GM18861 (cell line): ENCODE data around the gene FILIP1.

Source experiments
- ATAC-seq: cut with Tn5 transposase; IDR thresholded peaks from one replicate; pipeline ENCODE4 v1.9.1; 2021; ENCODE audit not compliant: unreplicated experiment

The FILIP1 gene, protein sequence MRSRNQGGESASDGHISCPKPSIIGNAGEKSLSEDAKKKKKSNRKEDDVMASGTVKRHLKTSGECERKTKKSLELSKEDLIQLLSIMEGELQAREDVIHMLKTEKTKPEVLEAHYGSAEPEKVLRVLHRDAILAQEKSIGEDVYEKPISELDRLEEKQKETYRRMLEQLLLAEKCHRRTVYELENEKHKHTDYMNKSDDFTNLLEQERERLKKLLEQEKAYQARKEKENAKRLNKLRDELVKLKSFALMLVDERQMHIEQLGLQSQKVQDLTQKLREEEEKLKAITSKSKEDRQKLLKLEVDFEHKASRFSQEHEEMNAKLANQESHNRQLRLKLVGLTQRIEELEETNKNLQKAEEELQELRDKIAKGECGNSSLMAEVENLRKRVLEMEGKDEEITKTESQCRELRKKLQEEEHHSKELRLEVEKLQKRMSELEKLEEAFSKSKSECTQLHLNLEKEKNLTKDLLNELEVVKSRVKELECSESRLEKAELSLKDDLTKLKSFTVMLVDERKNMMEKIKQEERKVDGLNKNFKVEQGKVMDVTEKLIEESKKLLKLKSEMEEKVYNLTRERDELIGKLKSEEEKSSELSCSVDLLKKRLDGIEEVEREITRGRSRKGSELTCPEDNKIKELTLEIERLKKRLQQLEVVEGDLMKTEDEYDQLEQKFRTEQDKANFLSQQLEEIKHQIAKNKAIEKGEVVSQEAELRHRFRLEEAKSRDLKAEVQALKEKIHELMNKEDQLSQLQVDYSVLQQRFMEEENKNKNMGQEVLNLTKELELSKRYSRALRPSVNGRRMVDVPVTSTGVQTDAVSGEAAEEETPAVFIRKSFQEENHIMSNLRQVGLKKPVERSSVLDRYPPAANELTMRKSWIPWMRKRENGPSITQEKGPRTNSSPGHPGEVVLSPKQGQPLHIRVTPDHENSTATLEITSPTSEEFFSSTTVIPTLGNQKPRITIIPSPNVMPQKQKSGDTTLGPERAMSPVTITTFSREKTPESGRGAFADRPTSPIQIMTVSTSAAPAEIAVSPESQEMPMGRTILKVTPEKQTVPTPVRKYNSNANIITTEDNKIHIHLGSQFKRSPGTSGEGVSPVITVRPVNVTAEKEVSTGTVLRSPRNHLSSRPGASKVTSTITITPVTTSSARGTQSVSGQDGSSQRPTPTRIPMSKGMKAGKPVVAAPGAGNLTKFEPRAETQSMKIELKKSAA (N-terminal part only)

DNA sequence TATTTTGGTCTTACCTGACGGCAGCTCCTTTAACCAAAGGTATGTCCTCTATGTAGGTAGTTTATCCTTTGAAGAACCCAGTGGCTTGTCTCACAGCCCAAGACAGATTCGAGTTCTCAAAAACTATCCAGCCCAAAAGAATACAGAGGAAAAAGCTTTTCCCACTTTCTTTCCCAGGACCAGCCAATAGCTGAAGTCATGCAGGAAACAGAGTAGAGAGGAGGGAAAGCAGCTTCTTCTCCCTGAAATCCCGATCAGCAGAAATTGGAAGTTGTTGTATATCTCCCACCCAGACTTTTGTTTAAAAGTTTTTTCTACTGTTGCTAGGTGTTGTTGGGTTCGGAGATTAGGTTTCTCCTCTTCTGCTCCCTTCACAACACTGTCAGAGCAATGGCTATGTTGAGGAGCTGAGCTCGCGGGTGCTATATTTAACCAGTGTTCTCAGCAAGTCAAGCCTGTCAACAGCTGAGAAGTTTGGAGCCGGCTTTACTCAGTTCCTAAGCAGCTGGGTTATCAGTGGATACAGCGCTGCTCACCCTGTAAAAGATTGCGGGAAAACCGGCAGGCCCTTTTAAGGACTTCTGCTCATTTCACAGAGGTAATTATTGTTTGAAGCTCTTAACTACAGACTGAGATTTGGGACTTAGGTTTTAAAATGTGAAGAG, at the start of gene FILIP1:
Gene FILIP1, minus strand, starts transcription at position 401 of the 665 bp plus-strand sequence. CDS start 78,828 bp downstream, outside the sequence.
- ATAC-seq: no peak

DNA sequence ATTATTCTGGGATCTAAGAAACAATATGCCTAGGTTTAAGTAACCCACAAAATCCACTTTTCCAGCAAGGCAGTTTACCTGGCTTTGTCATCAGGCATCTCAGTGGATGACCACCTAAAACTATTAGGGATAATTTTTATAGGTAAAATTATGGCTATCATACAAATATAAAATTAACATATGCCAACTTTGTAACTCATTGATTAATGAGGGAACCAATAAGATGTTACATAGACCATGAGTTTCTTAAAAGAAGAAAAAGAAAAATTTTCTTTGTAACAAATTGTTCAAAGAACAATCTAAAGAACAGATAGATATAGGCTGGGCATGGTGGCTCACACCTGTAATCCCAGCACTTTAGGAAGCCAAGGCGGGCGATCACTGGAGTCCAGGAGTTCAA, 49.7 kb upstream of the FILIP1 start:
- no peak for ATAC-seq

DNA sequence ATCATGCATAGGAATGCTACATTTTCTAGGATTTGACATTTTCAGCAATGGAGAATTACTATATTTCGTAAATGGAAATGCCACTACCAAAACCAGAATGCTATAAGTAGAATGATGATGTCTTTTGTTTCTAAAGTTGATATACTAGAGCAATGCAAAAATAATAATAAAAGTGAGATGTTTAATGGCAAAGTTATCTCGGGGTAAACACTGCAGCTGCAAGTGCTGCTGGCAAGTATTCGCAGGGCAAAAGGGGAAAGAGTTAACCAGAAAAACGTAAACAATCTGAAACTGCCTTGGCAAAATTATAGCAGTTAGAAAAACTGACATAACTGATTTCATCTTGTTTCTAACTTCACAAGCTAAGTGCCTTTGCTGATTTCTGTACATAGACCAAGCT, 45.5 kb upstream of the FILIP1 start:
- ATAC-seq: no peak

DNA sequence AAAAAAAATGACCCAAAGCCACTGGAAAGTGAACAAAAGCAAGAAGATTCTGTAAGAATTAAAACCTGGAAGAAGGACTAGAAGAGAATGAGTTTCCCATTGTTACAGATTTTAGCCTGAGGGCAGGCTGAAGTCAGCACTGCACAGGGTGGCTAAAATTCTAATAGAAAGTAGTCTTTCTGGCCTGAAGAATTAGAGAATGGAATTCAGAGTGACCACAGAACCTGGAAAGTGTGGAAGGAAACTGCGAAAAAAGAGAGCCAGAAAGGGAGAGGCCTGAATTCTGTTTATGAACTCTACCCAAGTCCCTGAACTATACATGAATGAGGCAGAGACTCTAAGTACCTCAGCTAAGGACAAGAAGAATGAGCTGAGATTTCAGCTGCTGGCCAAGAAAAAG, 38.9 kb upstream of the FILIP1 start:
- ATAC-seq: no peak

DNA sequence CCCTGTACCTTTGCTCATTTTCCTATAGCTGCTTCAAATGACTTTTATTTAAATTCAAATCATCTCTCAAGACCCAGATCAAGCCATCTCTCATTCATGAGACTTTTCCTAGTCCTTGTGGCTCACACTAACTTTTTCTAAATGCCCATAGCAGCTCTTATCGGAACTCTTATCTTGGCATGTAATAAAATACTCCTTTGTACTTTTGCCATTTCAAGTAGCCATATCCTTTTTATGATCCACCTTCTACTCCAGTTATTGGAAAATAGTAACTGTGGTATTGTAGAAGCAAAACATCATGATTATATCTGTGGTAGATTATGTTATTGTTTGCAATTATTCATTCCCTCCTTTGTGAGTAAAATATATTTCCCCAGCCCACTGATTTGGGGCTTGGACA, 37.6 kb upstream of the FILIP1 start:
- ATAC-seq: no peak

DNA sequence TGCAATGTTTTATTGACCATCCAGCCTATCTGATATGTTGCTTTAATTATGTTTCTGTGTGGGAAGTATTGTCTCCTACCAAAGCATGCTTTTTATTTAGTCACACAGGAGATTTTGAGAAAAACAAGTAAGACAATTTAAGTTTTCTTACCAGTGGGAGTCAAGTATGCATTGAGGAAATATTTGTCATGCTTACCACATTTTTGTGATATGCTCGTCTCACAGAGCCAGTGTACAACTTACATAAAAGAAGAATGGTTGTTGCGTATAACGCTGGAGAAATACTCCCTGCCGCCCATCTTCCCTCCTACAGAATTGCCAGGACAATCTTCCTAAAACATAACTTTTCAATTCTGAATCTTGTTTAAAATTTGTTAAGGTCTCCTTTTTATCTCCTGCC, 37.1 kb upstream of the FILIP1 start:
- no peak for ATAC-seq

DNA sequence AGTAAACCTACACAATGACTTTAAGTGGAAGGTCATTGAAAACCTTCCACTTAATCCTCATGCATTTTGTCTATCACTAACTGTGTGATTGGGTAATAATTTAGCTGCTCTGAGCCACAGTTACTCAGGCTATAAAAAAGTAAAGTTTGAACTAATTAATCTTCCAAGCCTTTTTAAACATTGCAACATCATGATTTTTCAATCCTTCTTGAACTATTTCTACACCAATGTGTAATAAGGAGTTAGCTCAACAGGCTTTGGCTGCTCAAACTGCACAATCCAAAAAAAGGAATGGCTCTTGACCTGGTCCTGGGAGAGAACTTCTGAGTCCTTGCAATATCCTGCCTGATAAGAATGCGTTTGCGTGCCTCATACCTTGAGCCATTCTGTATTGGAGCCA, 34.8 kb upstream of the FILIP1 start:
- no peak for ATAC-seq

DNA sequence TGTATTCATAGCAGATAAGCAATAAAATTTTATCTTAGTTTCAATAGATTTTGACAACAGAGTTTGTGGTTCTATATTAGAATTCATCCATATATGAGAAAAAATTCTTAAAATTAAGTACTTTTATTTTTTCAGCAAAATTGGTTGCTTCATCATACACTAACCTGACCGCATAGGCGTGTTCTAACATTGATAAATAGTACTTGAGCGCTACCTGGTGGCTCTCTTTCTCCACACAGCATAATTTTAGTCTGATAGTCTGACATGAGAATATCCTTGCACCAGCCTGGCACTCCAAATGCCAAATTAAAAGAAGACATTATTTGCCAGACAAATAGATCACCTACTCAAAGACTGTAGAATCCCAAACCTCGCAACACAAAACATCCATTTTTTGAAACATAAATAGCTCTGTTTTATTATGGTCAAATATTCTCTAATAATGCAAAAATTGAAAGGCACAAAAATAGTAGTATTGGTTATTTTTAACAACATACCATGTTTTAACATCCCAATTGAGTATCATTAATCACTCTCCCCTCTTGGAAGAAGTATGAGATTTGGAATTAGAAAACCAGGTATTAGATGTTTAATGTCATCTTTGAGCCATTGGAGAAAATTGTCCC, 33.0 kb upstream of the FILIP1 start:
- ATAC-seq: peak; percentile 78

DNA sequence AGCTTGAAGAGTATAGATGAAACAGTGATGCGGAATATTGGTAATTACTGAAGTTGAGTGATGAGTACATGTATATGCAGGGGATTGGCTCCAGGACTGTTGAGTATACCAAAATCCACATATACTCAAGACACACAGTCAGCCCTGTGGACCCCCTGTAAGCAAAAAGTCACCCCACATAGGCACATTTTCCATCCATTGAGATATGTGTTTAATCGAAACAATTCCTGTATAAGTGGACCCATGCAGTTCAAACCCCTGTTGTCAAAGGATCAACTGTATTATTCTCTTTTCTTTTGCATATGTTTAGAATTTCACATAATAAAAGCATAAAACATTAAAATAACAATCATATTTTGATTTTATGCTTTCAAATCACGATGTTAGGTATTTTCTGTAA, 32.1 kb upstream of the FILIP1 start:
- ATAC-seq: no peak

DNA sequence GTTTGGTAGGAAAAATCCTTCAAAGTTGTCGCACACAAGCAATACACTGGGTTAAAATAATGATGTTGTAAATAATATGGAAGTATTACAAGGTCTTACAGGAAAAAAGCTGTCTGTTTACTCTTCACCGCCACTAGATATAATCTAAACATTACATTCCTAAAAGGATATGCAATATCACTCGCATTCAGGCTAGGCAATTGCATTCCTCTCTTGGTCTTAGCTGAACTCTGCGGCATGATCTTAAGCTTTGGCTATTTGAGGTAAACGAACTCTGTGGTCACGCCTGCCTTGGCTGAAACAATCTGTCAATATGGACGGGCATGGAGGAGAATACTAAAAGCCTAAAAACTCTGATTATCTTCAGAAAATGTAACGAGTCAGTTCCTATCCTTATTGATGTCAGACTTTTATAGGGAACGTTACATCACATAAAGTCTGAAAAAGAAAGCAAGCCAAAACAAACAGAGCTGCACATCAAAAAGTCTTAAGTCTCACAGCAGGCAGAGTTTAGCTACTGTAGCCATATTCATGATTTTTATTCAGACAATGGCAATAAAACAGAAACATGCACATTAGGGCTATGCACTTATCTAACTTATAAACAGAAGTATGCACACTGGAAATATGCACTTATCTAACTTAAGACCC, 30.8 kb upstream of the FILIP1 start:
- ATAC-seq: no peak

DNA sequence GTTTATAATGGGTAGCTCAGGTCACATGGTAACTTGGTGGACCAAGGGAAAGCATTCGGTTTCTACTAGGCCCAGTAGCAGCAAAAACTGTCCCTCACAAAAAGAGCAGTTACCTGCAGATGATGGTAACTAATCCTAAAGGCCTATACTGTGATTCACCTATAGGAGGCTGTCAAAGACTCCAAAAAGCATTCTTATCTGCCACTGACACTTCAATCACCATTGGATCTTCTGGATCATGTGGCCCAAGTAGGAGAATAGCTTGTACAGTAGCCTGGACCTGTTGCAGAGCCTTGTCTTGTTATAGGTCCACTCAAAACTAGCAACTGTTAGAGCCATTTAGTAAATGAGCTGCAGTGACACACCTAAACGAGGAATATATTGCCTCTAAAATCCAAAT, 23.2 kb upstream of the FILIP1 start:
- no peak for ATAC-seq

DNA sequence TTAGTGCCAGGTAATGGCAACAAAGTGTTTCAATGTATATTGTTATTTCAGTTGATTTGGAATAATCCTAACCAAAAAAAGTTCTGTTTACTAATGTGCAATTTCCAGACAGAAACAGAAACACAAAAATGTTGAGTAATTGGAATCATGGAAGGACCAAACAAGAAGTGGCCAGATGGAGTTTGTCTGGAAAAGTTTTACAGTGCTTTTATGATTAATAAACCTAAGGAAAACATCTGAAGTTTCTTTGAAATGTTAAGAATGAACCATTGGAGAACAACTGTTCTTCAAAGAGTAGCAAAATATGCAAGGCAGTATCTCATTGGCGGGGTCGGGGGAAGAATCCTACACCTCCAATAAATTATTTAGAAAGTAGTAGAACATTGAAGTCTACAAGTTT, 19.0 kb upstream of the FILIP1 start:
- no peak for ATAC-seq

DNA sequence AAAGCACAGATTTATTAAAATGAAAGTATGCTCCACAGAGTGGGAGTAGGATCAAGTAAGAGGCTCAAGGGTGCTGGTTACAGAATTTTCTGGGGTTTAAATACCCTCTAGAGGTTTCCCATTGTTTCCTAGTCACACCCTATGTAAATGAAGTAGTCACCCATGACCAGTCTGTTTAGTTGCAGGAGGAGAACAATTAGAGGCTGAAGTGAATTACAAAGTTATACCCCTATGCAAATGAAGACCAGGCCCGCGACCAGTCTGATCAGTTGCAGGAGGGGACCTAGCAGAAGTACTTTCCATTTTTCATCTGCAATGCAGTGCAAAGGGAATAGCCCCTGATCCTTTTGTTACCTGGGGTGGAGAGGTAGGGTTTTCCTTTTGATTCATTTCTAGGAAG, 11.8 kb upstream of the FILIP1 start:
- no peak for ATAC-seq

DNA sequence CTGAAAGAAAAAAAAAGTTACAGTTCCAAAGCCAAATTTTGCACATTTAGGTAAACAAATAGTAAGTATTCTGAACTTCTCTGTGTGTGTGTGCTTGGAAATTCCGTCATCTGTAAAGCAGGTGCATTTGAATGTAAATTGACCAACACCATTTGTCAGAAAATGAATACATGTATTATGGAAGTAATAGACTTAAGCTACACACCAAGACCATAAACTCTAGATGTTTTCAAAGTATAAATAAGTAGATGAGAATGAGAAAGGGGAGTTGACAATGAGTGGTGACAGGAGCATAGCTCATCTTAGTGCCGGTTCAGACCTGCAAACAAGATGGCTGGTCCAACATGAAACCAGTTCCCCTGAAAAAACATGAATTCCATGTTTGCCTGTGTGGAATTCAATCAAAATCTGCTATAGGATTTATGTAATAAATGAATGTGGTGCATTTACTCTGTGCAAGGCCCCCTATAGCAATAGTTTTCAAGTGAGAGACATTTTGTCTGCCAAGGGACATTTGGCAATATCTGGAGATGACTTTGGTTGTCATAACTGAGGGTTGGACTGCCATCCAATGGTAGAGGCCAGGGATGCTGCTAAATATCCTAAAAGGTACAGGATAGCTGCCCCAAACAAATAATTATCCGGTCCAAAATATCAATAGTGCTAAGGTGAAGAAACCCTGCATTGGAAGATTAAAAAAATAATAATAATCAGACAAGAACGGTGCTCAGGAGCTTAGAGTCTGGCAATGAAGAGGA, 11.0 kb upstream of the FILIP1 start:
- ATAC-seq: no peak

DNA sequence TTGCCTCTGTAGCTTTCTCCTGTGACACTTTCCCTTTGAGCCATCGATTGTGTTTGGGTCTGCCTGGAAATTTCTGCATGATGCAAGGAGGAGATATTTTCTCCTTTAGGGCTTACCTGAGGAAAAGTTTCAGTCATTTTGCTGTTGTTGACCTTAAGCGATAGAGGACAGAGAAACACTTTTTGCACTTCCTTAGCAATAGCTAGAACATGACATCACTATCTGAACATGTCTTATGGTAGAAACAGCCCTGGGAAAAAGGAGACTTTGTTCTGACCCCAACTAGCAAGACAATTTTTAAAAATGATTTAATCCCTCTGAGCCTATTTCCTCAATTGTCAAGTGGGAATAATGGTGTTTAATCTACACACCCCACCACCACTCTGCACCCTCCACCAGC, 9.7 kb upstream of the FILIP1 start:
- ATAC-seq: no peak

DNA sequence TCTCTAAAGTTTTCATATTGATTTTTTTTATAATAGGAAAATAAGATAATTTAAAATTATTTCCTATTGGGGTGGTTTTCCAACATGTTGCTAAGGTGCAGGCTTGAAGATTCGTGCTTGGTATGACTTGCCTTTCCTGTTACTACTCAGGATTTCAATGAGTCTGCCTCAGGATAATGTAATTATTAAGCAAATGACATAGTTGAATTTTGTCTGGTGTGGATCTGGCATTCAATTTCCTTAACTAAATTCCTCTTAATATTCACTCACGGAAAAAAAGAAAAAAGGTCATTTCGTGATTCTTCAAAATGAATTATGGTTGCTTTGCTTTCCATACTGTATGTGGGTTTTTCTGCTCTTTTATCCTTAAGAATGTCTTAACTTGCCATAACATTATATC, 9.3 kb upstream of the FILIP1 start:
- no peak for ATAC-seq

DNA sequence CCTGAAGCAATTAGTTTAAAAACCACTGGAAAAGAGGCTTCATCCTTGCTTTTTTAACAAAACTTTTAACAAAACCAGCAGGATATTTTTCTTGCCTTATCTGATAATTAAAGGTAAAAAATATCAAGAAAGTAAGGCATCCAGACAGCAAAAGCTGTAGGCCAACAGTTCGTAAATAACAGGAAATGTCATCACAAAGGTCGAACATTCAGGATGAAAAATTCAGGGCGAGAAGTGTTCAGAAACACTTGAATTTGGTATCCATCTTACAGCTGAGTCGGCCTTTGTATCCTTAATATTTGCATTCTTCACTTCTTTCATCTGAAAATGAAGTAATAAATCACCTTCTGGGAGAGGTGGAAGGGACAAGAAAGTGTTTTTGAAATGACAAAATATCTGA, 8.2 kb upstream of the FILIP1 start:
- ATAC-seq: no peak

DNA sequence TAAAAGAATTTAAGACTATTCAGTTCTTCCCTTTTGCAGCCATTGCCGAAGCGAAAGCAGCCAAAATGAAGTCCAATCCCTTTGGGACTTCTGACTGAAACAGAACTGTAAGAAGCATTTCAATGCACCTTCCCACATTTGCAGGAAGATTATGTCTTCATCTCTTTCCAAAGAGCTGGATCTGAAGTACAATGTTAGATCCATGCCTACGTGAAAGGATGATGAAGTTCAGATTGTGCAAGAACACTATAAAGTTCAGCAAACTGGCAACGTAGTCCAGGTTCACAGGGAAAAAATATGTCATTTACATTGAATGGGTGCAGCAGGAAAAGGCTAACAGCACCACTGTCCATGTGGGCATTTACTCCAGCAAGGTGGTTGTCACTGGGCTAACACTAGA, 6.0 kb upstream of the FILIP1 start:
- ATAC-seq: no peak

DNA sequence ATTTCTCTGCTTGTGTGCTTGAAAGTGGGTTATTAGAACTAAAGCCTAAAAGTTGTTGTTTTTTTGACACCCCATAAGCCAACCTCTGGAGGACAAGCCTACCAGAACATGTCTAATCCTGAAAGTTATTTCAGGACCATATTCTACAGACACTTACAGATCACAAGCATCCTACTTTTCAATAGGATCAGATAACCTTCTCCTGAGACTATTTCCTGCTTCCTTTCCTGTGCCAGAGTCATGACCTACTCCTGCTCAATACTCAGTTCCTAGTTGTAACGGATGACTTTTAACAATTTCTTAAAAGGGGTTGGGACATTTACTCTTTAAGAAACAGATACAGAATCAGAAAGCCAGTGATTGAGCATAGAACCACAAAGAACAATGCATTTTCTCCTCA, 5.3 kb upstream of the FILIP1 start:
- no peak for ATAC-seq
